Right atrium auricular region (tissue), 2 donors: Measurements from ENCODE around the gene PTGES2. TPM values are rescaled to one million over a fixed set of nuclear protein-coding genes. Genes with fewer than 3 reads are reported as not detected.

Source experiments
- DNase-seq: peaks from one replicate; pipeline ENCODE4 v3.0.0-alpha.2; 2019; ENCODE audit warnings: low spot score
- H3K27ac ChIP-seq, 2 donors: fragments of 200-600 bp; sonication (generic); 1 replicate in 1 of 2; 2 replicates in 1 of 2; pipeline ENCODE4 v1.5.1; 2016 to 2019
- H3K27me3 ChIP-seq, 2 donors: fragments of 200-600 bp; sonication (generic); one replicate each; pipeline versions ENCODE4 v1.5.1 to v1.6.0; 2017 to 2019
- H3K36me3 ChIP-seq: fragments of 200-600 bp; sonication (generic); one replicate; pipeline ENCODE4 v1.5.1; 2016
- H3K4me1 ChIP-seq, 2 donors: fragments of 200-600 bp; sonication (generic); one replicate each; pipeline versions ENCODE4 v1.5.1 to v1.6.0; 2017 to 2019
- H3K4me3 ChIP-seq, 2 donors: fragments of 200-600 bp; sonication (generic); 1 replicate in 1 of 2; 2 replicates in 1 of 2; pipeline ENCODE4 v1.5.1; 2017 to 2019; ENCODE audit warnings: mild to moderate bottlenecking in 1 of 2, moderate library complexity in 1 of 2
- H3K9me3 ChIP-seq, 2 donors: fragments of 200-600 bp; sonication (generic); one replicate each; pipeline ENCODE4 v1.5.1; 2019
- total RNA-seq, 2 donors: library from RNA; depleted of rRNA; stranded (reverse); fragments of >200 nt; gene quantifications; one replicate each; pipeline ENCODE4 v1.1.0, GENCODE V29; 2016
- TF ChIP-seq, protein P1 (sequence below), 2 donors: fragments of 200-600 bp; sonication (generic); IDR thresholded peaks; one replicate each; pipeline ENCODE4 v1.5.1; 2019; ENCODE audit warnings: antibody characterized with exemption in 2 of 2

PTGES2 gene
- total RNA-seq, 2 donors from 2014 or later, result 114 to 118 TPM

- Histone ChIP-seq H3K27me3 (no peaks in the 10 kb centered on the region), H3K36me3 (no peaks in the 10 kb centered on the region), H3K9me3 (no peaks in the 10 kb centered on the region), H3K27ac (no peak overlapping the region), H3K4me1 (peaks cover 0 to 8% of the 10 kb centered on the region in 2 donors), H3K4me3 (no peak overlapping the region)
- DNase-seq, result no peak
- TF ChIP-seq, protein P1, sequence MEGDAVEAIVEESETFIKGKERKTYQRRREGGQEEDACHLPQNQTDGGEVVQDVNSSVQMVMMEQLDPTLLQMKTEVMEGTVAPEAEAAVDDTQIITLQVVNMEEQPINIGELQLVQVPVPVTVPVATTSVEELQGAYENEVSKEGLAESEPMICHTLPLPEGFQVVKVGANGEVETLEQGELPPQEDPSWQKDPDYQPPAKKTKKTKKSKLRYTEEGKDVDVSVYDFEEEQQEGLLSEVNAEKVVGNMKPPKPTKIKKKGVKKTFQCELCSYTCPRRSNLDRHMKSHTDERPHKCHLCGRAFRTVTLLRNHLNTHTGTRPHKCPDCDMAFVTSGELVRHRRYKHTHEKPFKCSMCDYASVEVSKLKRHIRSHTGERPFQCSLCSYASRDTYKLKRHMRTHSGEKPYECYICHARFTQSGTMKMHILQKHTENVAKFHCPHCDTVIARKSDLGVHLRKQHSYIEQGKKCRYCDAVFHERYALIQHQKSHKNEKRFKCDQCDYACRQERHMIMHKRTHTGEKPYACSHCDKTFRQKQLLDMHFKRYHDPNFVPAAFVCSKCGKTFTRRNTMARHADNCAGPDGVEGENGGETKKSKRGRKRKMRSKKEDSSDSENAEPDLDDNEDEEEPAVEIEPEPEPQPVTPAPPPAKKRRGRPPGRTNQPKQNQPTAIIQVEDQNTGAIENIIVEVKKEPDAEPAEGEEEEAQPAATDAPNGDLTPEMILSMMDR (IDR thresholded peaks at IDR 0.05), result no peak
Measured at GRCh38 chr9:128146591-128147120, 19.1 kb upstream of the PTGES2 start.

DNA sequence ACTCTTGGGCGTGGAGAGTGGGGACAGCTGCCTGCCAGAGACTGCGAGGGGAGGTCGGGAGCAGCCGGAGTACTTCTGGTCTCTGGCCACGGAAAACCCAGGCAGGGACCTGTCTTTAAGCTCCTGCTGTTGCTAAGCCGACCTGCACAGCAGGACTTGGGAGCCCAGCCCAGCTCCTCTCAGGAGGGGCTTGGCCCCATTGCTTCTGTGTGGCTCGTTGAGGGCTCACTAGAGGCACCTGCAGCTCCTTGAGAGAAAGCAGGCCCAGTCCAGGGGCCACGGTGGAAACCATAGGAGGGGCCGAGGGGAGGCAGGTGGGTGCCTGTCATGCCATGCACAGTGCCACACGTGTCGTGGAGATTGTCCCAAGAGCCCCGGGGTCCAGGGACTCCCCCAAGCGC lies 18.4 kb upstream of the PTGES2 start:
- peaks cover 0 to 8% of the 10 kb centered on the region in 2 donors for H3K4me1 ChIP-seq
- no peaks in the 10 kb centered on the region for H3K9me3 ChIP-seq
- no peak overlapping the region for H3K4me3 ChIP-seq
- no peak for DNase-seq
- H3K27me3 ChIP-seq, result no peaks in the 10 kb centered on the region
- TF ChIP-seq, protein P1 (IDR thresholded peaks at IDR 0.05), result no peak
- no peaks in the 10 kb centered on the region for H3K36me3 ChIP-seq
- no peak overlapping the region for H3K27ac ChIP-seq

DNA sequence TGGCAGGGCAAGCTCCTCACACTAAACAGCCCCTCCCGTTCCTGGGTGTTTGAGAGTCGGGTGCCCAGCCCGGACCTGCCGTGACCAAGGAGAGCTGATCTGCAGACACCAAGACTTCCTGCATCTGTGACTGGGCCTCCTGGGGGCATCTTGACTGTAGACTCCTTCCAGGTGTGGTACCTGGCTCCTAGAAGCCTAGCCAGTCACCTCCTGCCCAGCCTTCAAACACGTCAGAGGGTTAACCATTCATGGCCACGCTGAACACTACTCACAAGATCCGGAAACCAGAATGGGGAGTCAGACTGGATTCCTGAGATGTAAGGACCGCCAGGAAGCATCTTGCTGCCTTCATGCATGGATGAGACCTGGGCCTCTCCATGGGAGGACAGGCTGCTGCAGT lies 18.0 kb upstream of the PTGES2 start:
- H3K27me3 ChIP-seq, result no peaks in the 10 kb centered on the region
- H3K27ac ChIP-seq, result no peak overlapping the region
- no peak overlapping the region for H3K4me3 ChIP-seq
- H3K36me3 ChIP-seq, result no peaks in the 10 kb centered on the region
- H3K4me1 ChIP-seq, result peaks cover 0 to 8% of the 10 kb centered on the region in 2 donors
- no peak for DNase-seq
- TF ChIP-seq, protein P1 (IDR thresholded peaks at IDR 0.05), result no peak
- no peaks in the 10 kb centered on the region for H3K9me3 ChIP-seq

DNA sequence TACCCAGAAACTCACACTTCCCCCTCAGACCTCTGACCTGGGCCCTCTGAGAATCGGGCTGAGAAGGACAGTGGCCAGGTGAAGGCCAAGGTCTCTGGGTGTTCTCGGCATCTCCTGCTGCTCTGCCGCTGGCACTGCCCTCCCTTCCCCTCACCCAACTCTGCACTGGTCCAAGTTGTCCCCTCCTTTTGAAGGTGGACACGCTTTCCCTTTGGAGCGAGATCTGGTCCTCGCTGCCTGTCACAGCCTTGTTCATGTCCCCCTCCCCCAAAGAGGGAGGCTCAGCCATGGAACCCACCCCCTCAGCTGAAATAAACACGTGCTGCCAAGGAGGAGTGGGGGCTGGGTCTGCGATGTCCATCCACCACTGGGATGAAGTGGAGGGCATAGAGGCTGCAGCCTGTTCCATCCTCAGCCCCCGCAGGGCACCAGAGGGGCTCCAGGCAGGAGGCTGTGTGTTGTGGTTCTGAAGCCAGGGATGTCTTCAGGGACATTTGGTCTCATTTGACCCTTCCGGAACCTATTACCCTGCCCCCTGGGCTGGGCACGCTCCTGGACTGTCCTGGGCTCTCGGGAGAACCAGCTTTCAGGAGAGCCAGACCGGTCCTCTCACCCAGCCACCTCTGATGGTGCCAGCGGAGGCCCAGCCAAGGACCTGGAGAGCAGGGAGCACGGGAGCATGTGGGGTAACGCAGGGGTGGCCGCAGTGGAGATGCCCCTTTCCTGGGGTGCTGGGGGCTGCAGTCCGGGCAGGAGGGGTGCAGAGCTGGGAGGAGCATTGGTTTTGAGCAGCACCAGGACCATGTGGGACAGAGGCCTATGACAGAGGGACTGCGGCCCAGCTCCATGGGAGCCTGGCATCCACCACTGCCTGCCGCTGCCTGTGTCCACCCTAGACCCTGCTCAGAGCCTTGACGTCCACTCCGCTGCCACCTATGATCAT lies 17.0 kb upstream of the PTGES2 start:
- no peak overlapping the region for H3K4me3 ChIP-seq
- no peak overlapping the region for H3K27ac ChIP-seq
- no peak for DNase-seq
- peaks cover 0 to 8% of the 10 kb centered on the region in 2 donors for H3K4me1 ChIP-seq
- no peaks in the 10 kb centered on the region for H3K9me3 ChIP-seq
- H3K36me3 ChIP-seq, result no peaks in the 10 kb centered on the region
- TF ChIP-seq, protein P1 (IDR thresholded peaks at IDR 0.05), result no peak
- H3K27me3 ChIP-seq, result no peaks in the 10 kb centered on the region

GRCh38 chr9:128143525-128144238 lies 16.2 kb upstream of the PTGES2 start:
- DNase-seq, result no peak
- TF ChIP-seq, protein P1 (IDR thresholded peaks at IDR 0.05), result no peak
- Histone ChIP-seq H3K9me3 (no peaks in the 10 kb centered on the region), H3K4me3 (no peak overlapping the region), H3K36me3 (no peaks in the 10 kb centered on the region), H3K27me3 (no peaks in the 10 kb centered on the region), H3K4me1 (peaks cover 0 to 1% of the 10 kb centered on the region in 2 donors), H3K27ac (no peak overlapping the region)
